Tibial artery (tissue), 4 donors: ENCODE measurements around the gene DNAJB4.

Source experiments
- DNase-seq, 2 donors: peaks; one replicate each; pipeline ENCODE4 v3.0.0-alpha.2; 2019
- H3K27ac ChIP-seq, 2 donors: fragments of 200-600 bp; sonication (generic) in 1 of 2; 1 replicate in 1 of 2; 2 replicates in 1 of 2; pipeline ENCODE4 v1.5.1; 2018 to 2019; ENCODE audit warnings: mild to moderate bottlenecking in 1 of 2
- H3K27me3 ChIP-seq, 2 donors: fragments of 200-600 bp; sonication (generic) in 1 of 2; one replicate each; pipeline versions ENCODE4 v1.5.1 to v1.6.0; 2016 to 2019
- H3K36me3 ChIP-seq, 3 donors: fragments of 200-600 bp; sonication (generic) in 2 of 3; one replicate each; pipeline ENCODE4 v1.5.1; 2016 to 2019; ENCODE audit warnings: mild to moderate bottlenecking in 2 of 3
- H3K4me1 ChIP-seq, 4 donors: fragments of 200-600 bp; sonication (generic) in 2 of 4; 1 replicate in 3 of 4; 2 replicates in 1 of 4; pipeline ENCODE4 v1.5.1; 2016 to 2019
- H3K4me3 ChIP-seq, 2 donors: fragments of 200-600 bp; sonication (generic) in 1 of 2; 1 replicate in 1 of 2; 2 replicates in 1 of 2; pipeline ENCODE4 v1.5.1; 2018 to 2019; ENCODE audit warnings: mild to moderate bottlenecking in 2 of 2
- H3K9me3 ChIP-seq, 3 donors: fragments of 200-600 bp; sonication (generic) in 1 of 3; one replicate each; pipeline ENCODE4 v1.5.1; 2016 to 2019
- intact Hi-C: fragments of 100-400 bp; cut with DNase I; formaldehyde crosslinking; loops from one replicate; pipeline ENCODE4 v1.15.0; 2023; ENCODE audit warnings: low total_unique reads
- TF ChIP-seq, protein P1 (sequence below), 2 experiments: fragments of 200-600 bp in 1 of 2; fragments of 450-650 bp in 1 of 2; IDR thresholded peaks; one replicate each; pipeline ENCODE4 v1.5.1; 2017 to 2019; ENCODE audit warnings: antibody characterized with exemption in 2 of 2, mild to moderate bottlenecking in 1 of 2, moderate library complexity in 1 of 2

DNAJB4 gene

GRCh38 chr1:78005448-78005722 lies 646 bp downstream of the DNAJB4 start:
- H3K4me1 ChIP-seq, result peaks cover 0 to 19% (median 5%) of the 10 kb centered on the region in 4 donors

DNA sequence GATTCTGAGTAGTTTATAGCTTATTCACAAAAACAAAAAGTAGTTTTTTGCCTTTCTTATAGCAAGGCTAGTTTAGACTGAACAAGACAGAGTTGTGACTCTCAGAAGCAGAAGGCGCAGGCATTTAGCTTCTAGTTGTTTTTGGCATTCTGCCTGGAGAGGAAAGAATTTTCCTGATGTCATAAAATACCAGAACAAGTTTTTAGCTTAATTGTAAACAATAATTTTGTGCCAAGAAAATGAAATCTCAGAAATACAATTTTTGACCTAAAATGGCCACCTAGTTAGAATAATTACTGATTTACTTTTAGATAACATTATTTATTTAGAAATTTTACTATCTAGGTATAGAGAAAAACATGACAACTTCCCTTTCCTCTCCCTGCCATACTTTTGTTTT lies 1.0 kb downstream of the DNAJB4 start:
- Histone ChIP-seq H3K27ac (peak overlapping the region; percentile 89 to 90), H3K9me3 (no peaks in the 10 kb centered on the region), H3K27me3 (no peaks in the 10 kb centered on the region), H3K4me1 (peaks cover 0 to 23% (median 5%) of the 10 kb centered on the region in 4 donors), H3K4me3 (peak overlapping the region; percentile 57 to 78), H3K36me3 (no peaks in the 10 kb centered on the region)
- no peak for DNase-seq
- intact Hi-C loops, result no loop called here
- TF ChIP-seq, protein P1, sequence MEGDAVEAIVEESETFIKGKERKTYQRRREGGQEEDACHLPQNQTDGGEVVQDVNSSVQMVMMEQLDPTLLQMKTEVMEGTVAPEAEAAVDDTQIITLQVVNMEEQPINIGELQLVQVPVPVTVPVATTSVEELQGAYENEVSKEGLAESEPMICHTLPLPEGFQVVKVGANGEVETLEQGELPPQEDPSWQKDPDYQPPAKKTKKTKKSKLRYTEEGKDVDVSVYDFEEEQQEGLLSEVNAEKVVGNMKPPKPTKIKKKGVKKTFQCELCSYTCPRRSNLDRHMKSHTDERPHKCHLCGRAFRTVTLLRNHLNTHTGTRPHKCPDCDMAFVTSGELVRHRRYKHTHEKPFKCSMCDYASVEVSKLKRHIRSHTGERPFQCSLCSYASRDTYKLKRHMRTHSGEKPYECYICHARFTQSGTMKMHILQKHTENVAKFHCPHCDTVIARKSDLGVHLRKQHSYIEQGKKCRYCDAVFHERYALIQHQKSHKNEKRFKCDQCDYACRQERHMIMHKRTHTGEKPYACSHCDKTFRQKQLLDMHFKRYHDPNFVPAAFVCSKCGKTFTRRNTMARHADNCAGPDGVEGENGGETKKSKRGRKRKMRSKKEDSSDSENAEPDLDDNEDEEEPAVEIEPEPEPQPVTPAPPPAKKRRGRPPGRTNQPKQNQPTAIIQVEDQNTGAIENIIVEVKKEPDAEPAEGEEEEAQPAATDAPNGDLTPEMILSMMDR (IDR thresholded peaks at IDR 0.05), result no peak

More at GRCh38 chr1:78005448-78005722, 646 bp downstream of the DNAJB4 start:
- intact Hi-C loops, result no loop called here
- TF ChIP-seq, protein P1 (IDR thresholded peaks at IDR 0.05), result no peak
- Histone ChIP-seq H3K36me3 (no peaks in the 10 kb centered on the region), H3K27ac (peak overlapping the region; percentile 89 to 90), H3K4me3 (peak overlapping the region; percentile 57 to 78), H3K9me3 (no peaks in the 10 kb centered on the region), H3K27me3 (no peaks in the 10 kb centered on the region)
- no peak for DNase-seq

- Histone ChIP-seq H3K27ac (peak overlapping the region; percentile 89 to 90), H3K4me3 (peak overlapping the region; percentile 57 to 78), H3K9me3 (no peaks in the 10 kb centered on the region), H3K36me3 (no peaks in the 10 kb centered on the region), H3K27me3 (no peaks in the 10 kb centered on the region), H3K4me1 (peaks cover 0 to 30% (median 6%) of the 10 kb centered on the region in 4 donors)
- TF ChIP-seq, protein P1 (IDR thresholded peaks at IDR 0.05), result no peak
- DNase-seq, result no peak
- intact Hi-C loops, result no loop called here
Observed at GRCh38 chr1:78006521-78006920, 1.8 kb downstream of the DNAJB4 start.

DNA sequence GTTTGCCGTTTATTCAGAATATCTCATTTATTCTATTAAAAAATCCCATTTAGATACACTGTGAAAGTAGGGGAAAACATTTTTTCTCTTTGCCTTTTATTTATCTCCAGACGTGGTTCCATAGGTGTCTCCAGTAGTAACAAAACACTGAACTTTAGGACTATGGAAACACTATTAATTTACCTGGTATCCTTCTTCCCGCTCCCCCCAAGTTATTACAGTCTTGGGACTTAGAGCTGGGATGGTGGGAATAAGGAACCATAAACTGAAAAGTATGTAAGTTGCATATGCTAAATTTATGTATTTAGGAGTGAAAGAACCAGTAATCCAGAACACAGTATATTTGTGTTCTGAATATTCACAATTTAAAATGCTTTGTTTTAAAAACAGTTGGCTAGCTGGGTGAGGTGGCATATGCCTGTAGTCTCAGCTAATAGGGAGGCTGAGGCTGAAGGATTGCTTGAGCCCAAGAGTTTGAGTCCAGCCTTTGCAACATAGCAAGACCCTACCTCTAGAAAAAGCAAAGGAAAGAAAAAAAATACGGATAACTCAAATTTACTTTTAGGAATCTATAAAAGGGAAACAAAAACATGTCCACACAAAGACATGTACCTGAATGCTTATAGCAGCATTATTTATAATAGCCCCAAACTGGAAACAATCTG lies 3.1 kb downstream of the DNAJB4 start:
- TF ChIP-seq, protein P1 (IDR thresholded peaks at IDR 0.05), result no peak
- peak overlapping the region; percentile 53 to 90 for H3K27ac ChIP-seq
- H3K27me3 ChIP-seq, result no peaks in the 10 kb centered on the region
- DNase-seq, result no peak
- peak overlapping the region; percentile 57 to 78 for H3K4me3 ChIP-seq
- H3K4me1 ChIP-seq, result peaks cover 0 to 39% (median 6%) of the 10 kb centered on the region in 4 donors
- intact Hi-C loops, result no loop called here
- no peaks in the 10 kb centered on the region for H3K9me3 ChIP-seq
- H3K36me3 ChIP-seq, result no peaks in the 10 kb centered on the region

DNA sequence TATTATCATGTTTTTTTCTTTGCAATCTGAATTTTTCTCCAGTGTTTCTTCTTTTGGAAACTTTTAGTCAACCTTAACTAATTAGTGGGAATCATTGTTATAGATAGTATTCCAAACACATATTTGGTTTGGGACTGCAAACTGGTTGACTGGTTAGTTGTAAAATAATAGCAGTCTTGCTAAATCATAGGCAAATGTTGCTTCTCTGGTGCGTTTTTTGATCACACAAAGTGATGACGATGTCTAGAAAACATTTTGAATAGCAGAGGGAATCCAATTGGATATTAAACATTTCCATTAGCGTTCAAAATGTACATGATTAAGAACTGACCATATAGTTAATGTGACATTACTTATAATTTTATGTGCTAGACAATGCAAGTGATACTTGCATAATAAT lies 4.5 kb downstream of the DNAJB4 start:
- Histone ChIP-seq H3K4me3 (peak overlapping the region; percentile 57 to 78), H3K36me3 (peaks cover 6 to 13% (median 13%) of the 10 kb centered on the region in 3 donors), H3K4me1 (peaks cover 0 to 42% (median 6%) of the 10 kb centered on the region in 4 donors), H3K27me3 (no peaks in the 10 kb centered on the region), H3K27ac (peak overlapping the region; percentile 53 to 90), H3K9me3 (no peaks in the 10 kb centered on the region)
- TF ChIP-seq, protein P1 (IDR thresholded peaks at IDR 0.05), result no peak
- no peak for DNase-seq
- intact Hi-C loops, result no loop called here
